ENCODE results near the gene ZNF28.
"Not testable (repeated sequence)": the region's sequence is repeated elsewhere in the genome, so short reads cannot be mapped to it uniquely, and the experiment has no call there.

The ZNF28 gene

DNA sequence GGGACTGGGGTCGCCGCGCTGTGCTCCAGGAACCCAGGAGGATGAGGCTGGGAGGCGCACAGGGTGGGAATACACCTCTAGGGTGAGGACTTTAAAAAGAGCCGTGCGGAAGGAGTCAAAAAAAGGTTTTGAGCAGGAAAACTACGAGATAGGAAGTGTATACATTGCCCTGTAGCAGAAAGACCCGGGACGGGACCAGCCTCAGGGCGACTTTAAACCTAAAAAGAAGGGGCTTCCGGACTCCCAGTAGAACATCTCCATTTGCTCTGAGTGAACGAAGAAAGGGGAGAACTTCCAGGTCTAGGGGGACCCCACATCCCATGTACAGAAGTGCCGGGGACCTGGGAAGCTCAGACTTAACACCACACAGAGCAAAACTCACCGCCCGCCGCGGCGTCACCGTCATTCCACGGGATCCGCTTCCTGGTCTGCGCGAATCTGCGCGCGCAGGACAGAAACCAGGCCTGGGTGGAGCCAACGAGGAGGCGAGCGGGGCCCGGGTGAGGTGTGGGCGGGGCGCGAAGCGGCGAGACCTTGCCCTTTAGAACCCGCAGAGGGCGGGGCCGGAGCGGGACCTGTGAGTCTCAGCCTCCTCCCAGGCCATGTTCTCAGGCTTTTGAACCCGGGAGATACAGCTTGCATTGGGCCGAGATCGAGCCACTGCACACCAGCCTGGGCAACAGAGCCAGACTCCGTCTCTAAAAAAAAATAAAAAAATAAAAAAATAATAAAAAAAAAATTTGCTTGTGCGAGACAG is at the start of gene ZNF28:
ZNF28 (minus strand) TSS at position 430 of the 757 bp plus-strand sequence. CDS start 3,675 bp downstream, outside the sequence.
- H3K27ac ChIP-seq; DNase-seq (ENCODE audit: low read depth, low spot score): not testable (repeated sequence)

DNA sequence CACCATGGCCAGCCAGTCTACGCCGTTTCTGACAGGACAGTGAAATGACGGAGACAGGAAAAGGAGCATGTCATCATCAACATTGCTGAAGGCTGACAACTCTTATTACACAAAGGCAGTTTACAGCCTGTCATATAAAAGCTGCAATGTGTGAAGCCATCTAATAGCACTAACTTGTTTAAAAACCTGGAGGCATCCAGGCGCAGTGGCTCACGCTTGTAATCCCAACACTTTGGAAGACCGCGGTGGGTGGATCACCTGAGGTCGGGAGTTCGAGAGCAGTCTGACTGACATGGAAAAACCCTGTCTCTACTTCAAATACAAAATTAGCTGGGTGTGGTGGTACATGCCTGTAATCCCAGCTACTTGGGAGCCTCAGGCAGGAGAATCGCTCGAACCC is 46.6 kb upstream of the ZNF28 start:
- not testable (repeated sequence) for DNase-seq (ENCODE audit: low read depth, low spot score); H3K27ac ChIP-seq

DNA sequence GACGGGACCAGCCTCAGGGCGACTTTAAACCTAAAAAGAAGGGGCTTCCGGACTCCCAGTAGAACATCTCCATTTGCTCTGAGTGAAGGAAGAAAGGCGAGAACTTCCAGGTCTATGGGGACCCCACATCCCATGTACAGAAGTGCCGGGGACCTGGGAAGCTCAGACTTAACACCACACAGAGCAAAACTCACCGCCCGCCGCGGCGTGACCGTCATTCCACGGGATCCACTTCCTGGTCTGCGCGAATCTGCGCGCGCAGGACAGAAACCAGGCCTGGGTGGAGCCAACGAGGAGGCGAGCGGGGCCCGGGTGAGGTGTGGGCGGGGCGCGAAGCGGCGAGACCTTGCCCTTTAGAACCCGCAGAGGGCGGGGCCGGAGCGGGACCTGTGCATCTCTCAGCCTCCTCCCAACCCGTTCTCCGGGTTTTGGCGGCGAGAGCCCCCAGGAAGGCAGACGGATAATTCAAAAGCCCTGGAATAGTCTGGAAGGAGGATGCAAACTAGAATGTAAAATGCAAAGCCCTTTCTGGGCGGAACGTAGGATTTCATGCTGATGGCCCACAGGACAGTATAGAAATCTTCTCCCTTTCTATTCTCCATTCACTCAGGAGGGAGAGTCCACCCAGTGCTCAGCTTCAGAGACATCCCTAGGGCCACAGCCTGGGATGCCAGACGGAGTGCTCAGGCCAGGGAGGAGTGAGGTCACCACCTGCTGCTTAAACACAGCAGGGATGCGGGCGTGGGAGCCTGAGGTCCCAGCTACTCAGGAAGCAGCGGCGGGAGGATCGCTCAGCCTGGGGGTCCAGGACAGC is 36.2 kb upstream of the ZNF28 start, which contains the start of gene ZNF468:
ZNF468 (minus strand) TSS at position 242 of the 814 bp plus-strand sequence. CDS start 3,347 bp downstream, outside the sequence.
- DNase-seq (ENCODE audit: low read depth, low spot score); H3K27ac ChIP-seq: not testable (repeated sequence)

DNA sequence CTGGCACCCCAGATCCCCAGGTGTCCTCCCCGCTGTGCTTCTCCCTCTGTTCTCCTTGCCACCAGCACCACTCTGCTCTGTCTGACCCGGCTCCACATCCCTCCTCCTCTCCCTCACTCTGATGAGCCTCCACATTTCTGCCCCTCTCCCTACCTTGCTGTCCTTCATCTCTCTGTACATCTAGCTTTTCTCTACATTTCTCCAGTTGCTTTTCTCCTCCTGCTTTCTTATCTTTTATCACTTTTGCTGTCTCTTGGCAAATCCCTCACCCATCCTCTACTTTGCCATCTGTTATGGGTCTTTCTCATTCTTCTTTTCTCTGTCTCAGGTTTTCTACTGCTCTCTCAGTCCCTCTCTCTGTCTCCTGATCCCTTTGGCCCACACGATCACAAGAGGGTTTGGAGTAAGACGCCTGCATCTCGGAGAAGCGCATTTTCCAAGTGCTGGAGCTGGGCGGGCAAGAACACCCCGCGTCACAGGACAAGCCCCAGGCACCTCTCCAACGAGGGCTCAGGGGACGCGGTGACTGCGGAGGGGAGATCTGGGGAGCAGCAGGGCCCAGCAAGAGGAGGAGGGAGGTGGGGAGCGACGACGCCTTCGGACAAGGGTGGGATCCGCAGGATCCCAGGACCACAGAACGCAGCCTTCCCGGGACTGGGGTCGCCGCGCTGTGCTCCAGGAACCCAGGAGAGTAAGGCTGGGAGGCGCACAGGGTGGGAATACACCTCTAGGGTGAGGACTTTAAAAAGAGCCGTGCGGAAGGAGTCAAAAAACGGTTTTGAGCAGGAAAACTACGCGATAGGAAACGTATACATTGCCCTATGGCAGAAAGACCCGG is 35.3 kb upstream of the ZNF28 start:
- not testable (repeated sequence) for DNase-seq (ENCODE audit: low read depth, low spot score)

DNA sequence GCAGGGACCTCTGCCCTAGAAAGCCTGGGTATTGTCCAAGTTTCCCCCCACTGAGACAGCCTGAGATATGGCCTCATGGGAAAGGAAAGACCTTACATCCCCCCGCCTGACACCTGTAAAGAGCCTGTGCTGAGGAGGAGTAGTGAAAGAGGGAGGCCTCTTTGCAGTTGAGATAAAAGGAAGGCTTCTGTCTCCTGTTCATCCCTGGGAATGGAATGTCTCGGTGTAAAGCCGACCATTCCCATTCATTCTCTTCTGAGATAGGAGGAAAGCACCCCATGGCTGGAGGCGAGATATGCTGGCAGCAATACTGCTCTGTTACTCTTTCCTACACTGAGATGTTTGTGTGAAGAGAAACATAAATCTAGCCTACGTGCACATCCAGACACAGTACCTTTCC is 25.9 kb upstream of the ZNF28 start:
- not testable (repeated sequence) for DNase-seq (ENCODE audit: low read depth, low spot score); H3K27ac ChIP-seq

More for the DNA sequence above, 35.3 kb upstream of the ZNF28 start:
- H3K27ac ChIP-seq = not testable (repeated sequence)

DNA sequence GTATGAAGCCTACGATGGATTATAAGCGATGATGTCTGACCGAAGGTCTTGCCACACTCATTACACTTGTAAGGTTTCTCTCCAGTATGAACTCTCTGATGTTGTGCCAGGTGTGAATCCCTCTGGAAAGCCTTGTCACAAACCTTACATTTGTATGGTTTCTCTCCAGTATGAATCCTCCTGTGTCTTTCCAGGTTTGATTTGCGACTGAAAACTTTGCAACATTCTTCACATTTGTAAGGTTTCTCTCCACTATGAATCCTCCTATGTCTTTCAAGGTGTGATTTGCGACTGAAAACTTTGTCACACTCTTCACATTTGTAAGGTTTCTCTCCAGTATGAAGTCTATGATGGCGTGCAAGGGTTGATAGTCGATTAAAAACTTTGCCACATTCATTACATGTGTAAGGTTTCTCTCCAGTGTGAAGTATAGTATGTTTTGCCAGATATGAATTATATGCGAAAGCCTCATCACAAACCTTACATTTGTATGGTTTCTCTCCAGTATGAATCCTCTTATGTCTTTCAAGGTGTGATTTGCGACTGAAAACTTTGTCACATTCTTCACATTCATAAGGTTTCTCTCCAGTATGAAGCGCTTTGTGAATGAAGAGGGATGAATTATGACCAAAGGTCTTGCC is 19.5 kb upstream of the ZNF28 start:
- not testable (repeated sequence) for H3K27ac ChIP-seq; DNase-seq (ENCODE audit: low read depth, low spot score)

DNA sequence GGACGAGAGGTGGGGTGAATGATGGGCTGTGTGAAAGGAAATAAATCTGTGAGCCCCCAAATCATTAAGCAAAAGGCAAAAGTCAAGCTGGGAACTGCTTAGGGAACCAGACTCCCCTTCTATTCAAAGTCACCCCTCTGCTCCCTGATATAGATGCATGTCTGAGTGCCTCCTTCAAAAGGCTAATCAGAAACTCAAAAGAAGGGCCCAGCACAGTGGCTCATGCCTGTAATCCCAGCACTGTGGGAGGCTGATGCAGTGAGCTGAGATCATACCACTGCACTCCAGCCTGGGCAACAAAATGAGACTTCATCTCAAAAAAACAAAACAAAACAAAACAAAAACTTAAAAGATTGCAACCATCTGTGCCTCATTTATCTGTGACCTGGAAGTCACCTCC is 12.9 kb upstream of the ZNF28 start:
- not testable (repeated sequence) for H3K27ac ChIP-seq; DNase-seq (ENCODE audit: low read depth, low spot score)

DNA sequence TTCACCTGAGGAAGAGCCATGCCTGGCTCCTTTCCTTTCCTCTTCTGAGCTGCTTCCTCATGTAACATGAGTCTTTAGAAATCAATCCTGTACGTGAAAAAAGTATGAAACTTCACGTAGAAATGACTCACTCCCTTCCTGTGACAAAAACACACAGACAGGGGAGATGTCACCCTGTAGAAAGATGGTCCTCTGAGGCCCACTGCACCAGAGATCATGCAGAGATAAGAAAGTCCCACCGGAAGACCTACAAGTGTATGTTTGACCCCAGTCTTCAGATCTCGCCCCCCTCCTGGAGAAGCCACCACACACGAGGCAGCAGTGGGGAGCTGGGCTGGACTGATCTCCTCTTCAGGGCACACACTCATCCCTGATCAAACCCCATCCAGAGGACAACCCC is 12.1 kb upstream of the ZNF28 start:
- DNase-seq (ENCODE audit: low read depth, low spot score); H3K27ac ChIP-seq: not testable (repeated sequence)

DNA sequence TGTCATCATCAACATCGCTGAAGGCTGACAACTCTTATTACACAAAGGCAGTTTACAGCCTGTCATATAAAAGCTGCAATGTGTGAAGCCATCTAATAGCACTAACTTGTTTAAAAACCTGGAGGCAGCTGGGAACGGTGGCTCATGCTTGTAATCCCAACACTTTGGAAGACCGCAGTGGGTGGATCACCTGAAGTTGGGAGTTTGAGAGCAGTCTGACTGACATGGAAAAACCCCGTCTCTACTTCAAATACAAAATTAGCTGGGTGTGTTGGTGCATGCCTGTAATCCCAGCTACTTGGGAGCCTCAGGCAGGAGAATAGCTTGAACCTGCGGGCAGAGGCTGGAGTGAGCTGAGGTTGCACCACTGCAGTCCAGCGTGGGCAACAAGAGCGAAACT is 8.4 kb upstream of the ZNF28 start:
- not testable (repeated sequence) for H3K27ac ChIP-seq; DNase-seq (ENCODE audit: low read depth, low spot score)

DNA sequence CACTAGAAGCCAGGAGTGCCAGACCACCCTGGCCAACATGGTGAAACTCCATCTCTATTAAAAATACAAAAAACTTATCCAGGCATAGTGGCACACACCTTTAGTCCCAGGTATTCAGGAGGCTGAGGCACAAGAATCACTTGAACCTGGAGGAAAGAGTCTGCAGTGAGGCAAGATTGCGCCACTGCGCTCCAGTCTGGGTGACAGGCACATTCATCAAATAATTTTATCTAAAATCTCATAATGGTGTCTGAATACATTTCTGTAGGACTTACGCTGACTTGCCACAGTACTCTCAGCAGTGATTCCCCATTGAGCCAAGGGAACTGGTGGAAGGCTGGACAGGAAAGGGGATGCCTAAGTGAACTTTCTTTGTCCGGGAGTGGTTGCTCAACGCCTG is 4.3 kb upstream of the ZNF28 start:
- no peak overlapping the region for H3K27ac ChIP-seq
- no peak for DNase-seq (ENCODE audit: low read depth, low spot score)

DNA sequence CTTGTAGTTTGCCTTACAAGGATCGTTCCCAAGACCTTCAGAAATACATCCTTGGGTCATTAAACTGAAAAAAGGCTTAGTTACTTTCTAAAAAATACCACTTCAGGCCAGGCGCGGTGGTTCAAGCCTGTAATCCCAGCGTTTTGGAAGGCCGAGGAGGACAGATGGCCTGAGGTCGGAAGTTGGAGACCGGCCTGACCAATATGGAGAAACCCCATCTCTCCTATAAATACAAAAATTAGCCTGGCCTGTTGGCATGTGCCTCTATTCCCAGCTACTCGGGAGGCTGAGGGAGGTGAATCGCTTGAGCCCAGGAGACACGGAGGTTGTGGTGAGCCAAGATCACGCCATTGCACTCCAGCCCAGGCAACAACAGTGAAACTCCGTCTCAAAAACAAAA is 2.2 kb upstream of the ZNF28 start:
- DNase-seq (ENCODE audit: low read depth, low spot score) = no peak
- H3K27ac ChIP-seq = no peak overlapping the region

DNA sequence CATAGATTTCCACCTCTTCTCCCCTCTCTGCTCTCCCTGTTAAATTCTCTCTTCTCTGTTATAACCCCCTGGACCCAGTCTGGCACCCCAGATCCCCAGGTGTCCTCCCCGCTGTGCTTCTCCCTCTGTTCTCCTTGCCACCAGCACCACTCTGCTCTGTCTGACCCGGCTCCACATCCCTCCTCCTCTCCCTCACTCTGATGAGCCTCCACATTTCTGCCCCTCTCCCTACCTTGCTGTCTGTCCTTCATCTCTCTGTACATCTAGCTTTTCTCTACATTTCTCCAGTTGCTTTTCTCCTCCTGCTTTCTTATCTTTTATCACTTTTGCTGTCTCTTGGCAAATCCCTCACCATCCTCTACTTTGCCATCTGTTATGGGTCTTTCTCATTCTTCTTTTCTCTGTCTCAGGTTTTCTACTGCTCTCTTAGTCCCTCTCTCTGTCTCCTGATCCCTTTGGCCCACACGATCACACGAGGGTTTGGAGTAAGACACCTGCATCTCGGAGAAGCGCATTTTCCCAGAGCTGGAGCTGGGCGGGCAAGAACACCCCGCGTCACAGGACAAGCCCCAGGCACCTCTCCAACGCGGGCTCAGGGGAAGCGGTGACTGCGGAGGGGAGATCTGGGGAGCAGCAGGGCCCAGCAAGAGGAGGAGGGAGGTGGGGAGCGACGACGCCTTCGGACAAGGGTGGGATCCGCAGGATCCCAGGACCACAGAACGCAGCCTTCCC is 795 bp downstream of the ZNF28 start:
- DNase-seq (ENCODE audit: low read depth, low spot score); H3K27ac ChIP-seq: not testable (repeated sequence)

DNA sequence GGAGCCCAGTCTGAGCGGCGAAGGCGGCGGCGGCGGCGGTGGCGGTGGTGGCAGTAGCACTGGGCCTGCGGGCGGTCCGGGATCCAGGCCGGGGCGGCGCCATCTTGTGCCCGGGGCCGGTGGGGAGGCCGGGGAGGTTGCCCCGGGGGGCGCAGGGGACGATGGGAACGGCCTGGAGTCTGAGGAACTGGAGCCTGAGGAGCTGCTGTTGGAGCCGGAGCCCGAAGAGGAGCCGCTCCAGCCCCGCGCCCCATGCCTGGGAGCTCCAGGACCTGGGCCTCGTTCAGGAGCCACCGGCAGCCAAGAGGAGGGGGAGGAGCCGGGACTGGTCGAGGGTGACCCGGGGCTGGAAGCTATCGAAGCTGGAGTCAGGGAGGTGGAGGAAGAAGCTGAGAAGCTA is 11.6 kb downstream of the ZNF28 start:
- no peak overlapping the region for H3K27ac ChIP-seq
- no peak for DNase-seq (ENCODE audit: low read depth, low spot score)

DNA sequence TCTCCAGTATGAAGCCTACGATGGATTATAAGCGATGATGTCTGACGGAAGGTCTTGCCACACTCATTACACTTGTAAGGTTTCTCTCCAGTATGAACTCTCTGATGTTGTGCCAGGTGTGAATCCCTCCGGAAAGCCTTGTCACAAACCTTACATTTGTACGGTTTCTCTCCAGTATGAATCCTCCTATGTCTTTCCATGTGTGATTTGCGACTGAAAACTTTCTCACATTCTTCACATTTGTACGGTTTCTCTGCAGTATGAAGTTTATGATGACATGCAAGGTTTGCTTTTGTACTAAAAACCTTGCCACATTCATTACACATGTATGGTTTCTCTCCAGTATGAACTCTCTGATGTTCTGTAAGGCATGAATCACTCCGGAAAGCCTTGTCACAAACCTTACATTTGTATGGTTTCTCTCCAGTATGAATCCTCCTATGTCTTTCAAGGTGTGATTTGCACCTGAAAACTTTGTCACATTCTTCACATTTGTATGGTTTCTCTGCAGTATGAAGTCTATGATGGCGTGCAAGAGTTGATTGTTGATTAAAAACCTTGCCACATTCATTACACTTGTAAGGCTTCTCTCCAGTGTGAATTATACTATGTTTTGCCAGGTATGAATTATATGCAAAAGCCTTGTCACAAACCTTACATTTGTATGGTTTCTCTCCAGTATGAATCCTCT is 21.3 kb downstream of the ZNF28 start:
- H3K27ac ChIP-seq; DNase-seq (ENCODE audit: low read depth, low spot score): not testable (repeated sequence)

DNA sequence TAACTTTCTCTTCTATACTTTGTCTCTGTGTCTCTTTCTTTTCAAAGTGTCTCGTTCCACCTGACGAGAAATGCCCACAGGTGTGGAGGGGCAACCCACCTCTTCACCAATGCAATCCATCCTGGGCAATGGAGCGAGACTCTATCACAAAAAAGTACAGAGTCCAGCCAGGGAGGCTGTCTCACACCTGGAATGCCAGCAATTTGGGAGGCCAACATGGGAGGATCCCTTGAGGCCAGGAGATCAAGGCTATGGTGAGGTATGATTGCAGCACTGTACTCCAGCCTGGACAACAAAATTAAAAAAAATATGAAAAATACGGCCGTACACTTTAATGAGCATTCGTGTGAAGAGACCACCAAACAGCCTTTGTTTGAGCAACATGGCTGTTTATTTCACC is 32.0 kb downstream of the ZNF28 start:
- DNase-seq (ENCODE audit: low read depth, low spot score) = no peak
- no peak overlapping the region for H3K27ac ChIP-seq

DNA sequence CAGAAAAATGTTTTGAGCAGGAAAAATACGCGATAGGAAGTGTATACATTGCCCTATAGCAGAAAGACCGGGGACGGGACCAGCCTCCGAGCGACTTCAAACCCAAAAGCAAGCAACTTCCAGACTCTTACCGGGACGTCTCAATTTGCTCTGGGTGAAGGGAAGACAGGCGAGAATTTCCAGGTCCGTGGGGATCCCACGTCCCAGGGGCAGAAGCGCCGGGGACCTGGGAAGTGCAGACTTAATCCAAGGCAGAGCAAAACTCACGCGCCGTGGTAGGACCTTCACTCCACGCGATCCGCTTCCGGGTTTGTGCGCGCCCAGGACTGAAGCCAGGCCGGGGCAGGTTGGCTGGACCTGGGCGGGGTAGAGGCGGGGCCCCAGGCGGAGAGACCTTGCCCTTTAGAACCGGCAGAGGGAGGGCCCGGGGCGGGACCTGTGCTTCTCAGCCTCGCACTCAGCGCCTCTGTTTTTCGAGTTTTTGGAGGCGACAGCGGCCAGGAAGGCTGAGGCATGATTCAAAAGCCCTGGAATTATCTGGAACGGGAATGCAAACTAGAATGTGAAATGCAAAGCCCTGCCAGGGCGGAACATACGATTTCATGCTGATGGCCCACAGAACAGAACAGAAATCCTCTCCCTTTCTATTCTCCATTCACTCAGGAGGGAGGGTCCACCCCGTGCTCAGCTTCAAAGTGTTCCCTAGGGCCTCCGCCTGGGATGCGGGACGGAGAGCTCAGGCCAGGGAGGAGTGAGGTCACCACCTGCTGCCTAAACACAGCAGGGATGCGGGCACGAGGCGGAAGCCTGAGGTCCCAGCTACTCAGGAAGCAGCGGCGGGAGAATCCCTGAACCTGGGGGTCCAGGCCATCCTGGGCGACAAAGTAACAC is 34.7 kb downstream of the ZNF28 start, which contains the start of gene ZNF600:
ZNF600 (minus strand) TSS at position 328 of the 891 bp plus-strand sequence. CDS start 7,903 bp downstream, outside the sequence.
- peak within 1 kb of the TSS; percentile 45 for H3K27ac ChIP-seq
- peak; percentile 20 for DNase-seq (ENCODE audit: low read depth, low spot score)

DNA sequence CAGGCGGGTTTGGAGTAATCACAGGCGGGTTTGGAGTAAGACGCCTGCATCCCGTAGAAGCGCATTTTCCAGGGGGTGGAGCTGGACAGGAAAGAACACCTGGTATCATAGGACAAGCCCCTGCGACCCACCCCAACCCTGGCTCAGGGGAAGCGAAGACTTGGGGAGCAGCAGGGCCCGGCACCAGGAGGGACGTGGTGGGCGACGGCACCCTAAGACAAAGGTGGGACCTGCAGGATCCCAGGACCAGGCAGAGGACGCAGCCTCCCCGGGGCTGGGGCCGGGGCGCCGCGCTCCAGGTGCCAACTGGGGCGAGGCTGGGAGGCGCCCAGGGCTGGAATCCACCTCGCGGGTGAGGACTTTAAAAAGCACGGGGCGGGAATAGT is 35.4 kb downstream of the ZNF28 start:
- peak overlapping the region; percentile 45 for H3K27ac ChIP-seq
- DNase-seq (ENCODE audit: low read depth, low spot score) = no peak
